Measurements from ENCODE around the gene SLC22A4. TPM values are rescaled to one million over a fixed set of nuclear protein-coding genes. Genes with fewer than 3 reads are reported as not detected.

SLC22A4 gene
- total and polyA plus RNA-seq, 2 of the 8 experiments (the other 6 are each of a cell fraction or from before 2014, with no cell fraction given): 0.45 to 0.60 TPM

DNA sequence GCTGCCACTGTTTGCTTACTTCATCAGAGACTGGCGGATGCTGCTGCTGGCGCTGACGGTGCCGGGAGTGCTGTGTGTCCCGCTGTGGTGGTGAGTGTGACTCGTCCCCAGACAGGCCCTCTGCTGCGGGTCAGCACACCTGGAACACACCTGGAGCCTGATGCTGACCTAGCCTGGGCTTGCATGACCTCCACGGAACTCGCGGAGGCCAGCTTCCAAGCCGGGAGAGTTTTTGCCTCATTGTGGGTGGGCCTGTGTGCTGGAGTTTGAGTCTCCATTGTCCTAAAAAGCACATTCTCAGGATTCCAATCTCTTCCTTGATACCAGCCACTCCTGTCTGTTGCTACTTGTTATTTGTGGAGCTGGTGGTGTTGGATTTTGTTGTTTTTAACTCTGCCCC is 28.1 kb downstream of the SLC22A4 start:
- Histone ChIP-seq H3K79me1 (ENCODE audit: low read depth, low read length) (no peaks in the 10 kb centered on the region), H2BK15ac (ENCODE audit: low read length) (peak overlapping the region; percentile 89; the same call in 1 of the 2 replicates), H4K8ac (ENCODE audit: extremely low read depth, insufficient read depth, low read length) (peak overlapping the region; percentile 92), H2BK120ac (replicated peaks; ENCODE audit: low read depth, low read length) (no peak overlapping the region), H3K4me1 (replicated peaks in 1 of 4; ENCODE audit: control insufficient read depth in 3 of 4, insufficient read depth in 4 of 4, low read length in 3 of 4) (peaks cover 5 to 10% (median 7%) of the 10 kb centered on the region in 4 experiments), H3K36me3 (ENCODE audit: control insufficient read depth in 2 of 4, insufficient read depth in 4 of 4, low read length in 3 of 4) (no peaks in the 10 kb centered on the region), H3K9ac (replicated peaks in 1 of 4; ENCODE audit: extremely low read depth in 1 of 4, low read depth in 3 of 4, low read length in 3 of 4) (peak overlapping the region in 3 of 4 experiments; percentile 35 to 49 (median 49); a peak in 4 of 7 replicates), H4K5ac (ENCODE audit: insufficient read length, low read depth, low read length) (peak overlapping the region; percentile 49), H3K27me3 (replicated peaks in 1 of 4; ENCODE audit: control insufficient read depth in 3 of 4, extremely low read depth in 1 of 4, insufficient read depth in 3 of 4, low read length in 3 of 4) (no peaks in the 10 kb centered on the region), H3K4me2 (ENCODE audit: insufficient read depth in 1 of 2, low read depth in 2 of 2, low read length in 2 of 2) (peak overlapping the region; percentile 61), H4K20me1 (replicated peaks in 1 of 2; ENCODE audit: control insufficient read depth in 1 of 2, insufficient read depth in 2 of 2, low read length in 2 of 2) (no peaks in the 10 kb centered on the region), H3K18ac (ENCODE audit: extremely low read depth, low read length) (peak overlapping the region; percentile 100), H3K23me2 (ENCODE audit: low read depth, low read length) (no peaks in the 10 kb centered on the region), H3K27ac (ENCODE audit: low read depth, low read length) (peak overlapping the region; percentile 58), H2BK20ac (ENCODE audit: low read length) (peak overlapping the region; percentile 91; the same call in 1 of the 2 replicates), H3K4ac (replicated peaks; ENCODE audit: insufficient read length, low read depth, low read length) (no peak overlapping the region), H3K4me3 (ENCODE audit: extremely low read depth in 1 of 4, insufficient read depth in 2 of 4, low read depth in 3 of 4, low read length in 4 of 4) (peak overlapping the region in 3 of 4 experiments; percentile 8 to 26 (median 23); a peak in 4 of 8 replicates), H3K79me2 (ENCODE audit: control insufficient read depth in 1 of 2, insufficient read depth in 2 of 2, low read length in 2 of 2) (no peaks in the 10 kb centered on the region), H3K23ac (ENCODE audit: insufficient read length) (no peak overlapping the region), H2BK5ac (ENCODE audit: low read depth, low read length) (peak overlapping the region; percentile 98; the same call in 1 of the 2 replicates), H3K14ac (ENCODE audit: insufficient read length) (no peak overlapping the region), H2AFZ (ENCODE audit: low read length) (peak overlapping the region; percentile 98), H2BK12ac (ENCODE audit: low read depth, low read length) (peak overlapping the region; percentile 98), H3K56ac (replicated peaks; ENCODE audit: insufficient read length, low read depth, low read length) (no peak overlapping the region), H3K9me3 (ENCODE audit: insufficient read depth in 2 of 2, low read depth in 1 of 2, low read length in 1 of 2) (no peaks in the 10 kb centered on the region; a peak in 1 of 4 replicates), H2AK5ac (ENCODE audit: low read depth, low read length) (no peak overlapping the region; the same call in 1 of the 2 replicates), H4K91ac (replicated peaks; ENCODE audit: insufficient read length, low read length) (no peak overlapping the region)
- DNase-seq (ENCODE audit: low read depth in 1 of 2, low spot score in 2 of 2) (peak; percentile 41 to 69), FAIRE-seq (peak; percentile 48)
- 31% methylated on average over 11 of the region's 11 CpGs; no CpG with 5 or more reads in 1 of the 2 experiments for WGBS, 2 experiments (ENCODE audit: extremely low coverage in 1 of 2, insufficient coverage in 1 of 2, insufficient read length in 1 of 2, insufficient replicate concordance in 2 of 2, low coverage in 1 of 2, low lambda C conversion rate in 2 of 2, missing lambda C conversion rate in 1 of 2)
- CTCF ChIA-PET (ENCODE audit: partially characterized antibody): interaction anchor here (0.7 to 2.9 kb wide), 4 partner anchors 41 to 1056 kb away, joined by 3 to 15 read pairs (median 3); no protein-coding TSS in a partner anchor
- POLR2A ChIA-PET (ENCODE audit: partially characterized antibody): interaction anchor here (0.7 to 3.7 kb wide), 6 partner anchors 13 to 94 kb away, joined by 3 to 14 read pairs (median 3); partner anchors contain the start of genes P4HA2 and SLC22A4
- TF ChIP-seq POLR2AphosphoS5 (IDR thresholded peaks at IDR 0.05; ENCODE audit: low read depth, low read length): peak; percentile 52; the same call in 1 of the 2 replicates
- TF ChIP-seq TAF1 (IDR thresholded peaks at IDR 0.05; ENCODE audit: low read depth, low read length): 0 out of 2 replicates have a peak, but pooled peaks have one; percentile 22
- peak; percentile 58; the same call in 1 of the 2 replicates for TF ChIP-seq SP1 (IDR thresholded peaks at IDR 0.05; ENCODE audit: low read depth, low read length)
- TF ChIP-seq POLR2A (IDR thresholded peaks at IDR 0.05; ENCODE audit: control extremely low read depth in 1 of 2, low read depth in 2 of 2, low read length in 2 of 2): peak; percentile 15 to 30; a peak in 1 of 3 replicates
- TF ChIP-seq ASH2L (IDR thresholded peaks at IDR 0.05; ENCODE audit: low read length): peak; percentile 82
- no peak for TF ChIP-seq NANOG (IDR thresholded peaks at IDR 0.05; ENCODE audit: insufficient read depth, low read depth, low read length, poor library complexity, severe bottlenecking)
- TF ChIP-seq HDAC6 (IDR thresholded peaks at IDR 0.05; ENCODE audit: low read depth, low read length): no peak
- 0 out of 2 replicates have a peak, but pooled peaks have one; percentile 6 for TF ChIP-seq CEBPB (IDR thresholded peaks at IDR 0.05; ENCODE audit: low read depth, low read length)
- TF ChIP-seq NRF1 (IDR thresholded peaks at IDR 0.05; ENCODE audit: low read depth, low read length): no peak
- TF ChIP-seq TEAD4 (IDR thresholded peaks at IDR 0.05; ENCODE audit: low read depth, low read length): peak; percentile 94
- TF ChIP-seq RBBP5 (IDR thresholded peaks at IDR 0.05; ENCODE audit: borderline replicate concordance, low read depth, low read length): peak; percentile 90; the same call in 1 of the 2 replicates
- TF ChIP-seq ZNF274 (IDR thresholded peaks at IDR 0.05; ENCODE audit: borderline replicate concordance, extremely low read depth, low read length): no peak
- no peak; a peak in 1 of 3 replicates for TF ChIP-seq EP300 (IDR thresholded peaks at IDR 0.05; ENCODE audit: borderline replicate concordance in 1 of 2, low read depth in 2 of 2, low read length in 2 of 2)
- 0 out of 2 replicates have a peak, but pooled peaks have one; percentile 43 for TF ChIP-seq TBP (IDR thresholded peaks at IDR 0.05; ENCODE audit: low read depth, low read length)

Measured in H1 (cell line).